Choroid plexus epithelial cell (primary cell): Measurements from ENCODE around the gene ZNF423.

ENCODE experiments used
- DNase-seq: peaks from one replicate; pipeline ENCODE4 v3.0.0-alpha.2; 2010; ENCODE audit warnings: low read depth
- H3K4me3 ChIP-seq: 2 replicates; pipeline ENCODE4 v1.5.1; 2011; ENCODE audit warnings: low read depth, mild to moderate bottlenecking, control low read depth, low read length, moderate library complexity
- CTCF ChIP-seq: conservative IDR thresholded peaks from 2 replicates; pipeline ENCODE4 v1.5.1; 2011; ENCODE audit warnings: low read depth, mild to moderate bottlenecking, control low read depth, inconsistent platforms, low read length, moderate library complexity

The ZNF423 gene

GRCh38 chr16:49540836-49541235, 315.1 kb downstream of the ZNF423 start:
- no peak overlapping the region for H3K4me3 ChIP-seq
- DNase-seq, result no peak
- no peak for TF ChIP-seq CTCF

- H3K4me3 ChIP-seq, result no peak overlapping the region
- no peak for DNase-seq
- no peak for TF ChIP-seq CTCF
Measured at GRCh38 chr16:49539758-49540157, 316.2 kb downstream of the ZNF423 start.

GRCh38 chr16:49537924-49538459, 317.9 kb downstream of the ZNF423 start:
- DNase-seq, result no peak

GRCh38 chr16:49534901-49535610, 320.9 kb downstream of the ZNF423 start:
- H3K4me3 ChIP-seq, result no peak overlapping the region
- DNase-seq, result no peak
- TF ChIP-seq CTCF, result no peak

More at GRCh38 chr16:49537924-49538459, 317.9 kb downstream of the ZNF423 start:
- no peak for TF ChIP-seq CTCF
- no peak overlapping the region for H3K4me3 ChIP-seq

- no peak overlapping the region for H3K4me3 ChIP-seq
- no peak for TF ChIP-seq CTCF
- no peak for DNase-seq
Measured at GRCh38 chr16:49533422-49533821, 322.5 kb downstream of the ZNF423 start.

- no peak for TF ChIP-seq CTCF
- DNase-seq, result no peak
- H3K4me3 ChIP-seq, result no peak overlapping the region
Measured at GRCh38 chr16:49532873-49533272, 323.0 kb downstream of the ZNF423 start.
